GM12878 (cell line): ENCODE data around the gene RPL9. TPM values are rescaled to one million over a fixed set of nuclear protein-coding genes. Genes with fewer than 3 reads are reported as not detected.

Experiments
- ATAC-seq: fragments of 200-7000 bp; cut with Tn5 transposase; 3 replicates; pipeline ENCODE4 v1.9.1; 2020; ENCODE audit warnings: mild to moderate bottlenecking, moderate library complexity
- BruUV-seq: library from RNA; stranded (reverse); fragments of 400-500 nt; replicated peaks from 2 replicates; lab custom pipeline; 2021; lab: Mats Ljungman, UMichigan
- CTCF ChIA-PET: fragments of 300-600 bp; sonication (Branson Sonifier 250); formaldehyde crosslinking; extraction: SDS; loops from one replicate; lab custom pipeline; 2021; ENCODE audit warnings: inconsistent platforms; lab: Yijun Ruan, JAX
- POLR2A ChIA-PET: fragments of 350-600 bp; formaldehyde crosslinking; extraction: SDS; loops from one replicate; lab custom pipeline; 2021; ENCODE audit warnings: inconsistent platforms; lab: Charles Lee
- RAD21 ChIA-PET: fragments of 300-600 bp; sonication (Branson Sonifier 250); formaldehyde crosslinking; loops from one replicate; lab custom pipeline; 2023; ENCODE audit warnings: antibody characterized with exemption; ENCODE audit not compliant: unreplicated experiment; lab: Charles Lee
- SMC1A ChIA-PET: fragments of 300-600 bp; sonication (Branson Sonifier 250); formaldehyde crosslinking; loops from one replicate; lab custom pipeline; 2023; ENCODE audit not compliant: unreplicated experiment, uncharacterized antibody; lab: Charles Lee
- DNase-seq: peaks from one replicate; pipeline ENCODE4 v3.0.0-alpha.2; 2011; ENCODE audit warnings: low read depth, low spot score
- FAIRE-seq: peaks from 3 replicates; lab custom pipeline; 2011; peaks lifted over from hg19 to GRCh38; lab: Jason Lieb, UNC
- H2AFZ ChIP-seq: 2 replicates; pipeline ENCODE4 v1.6.0; 2011; ENCODE audit warnings: low read depth, low read length, control low read depth; ENCODE audit not compliant: control insufficient read depth
- H3K27ac ChIP-seq: 2 replicates; pipeline ENCODE4 v1.5.1; 2011; ENCODE audit warnings: control low read depth; ENCODE audit not compliant: control insufficient read depth, insufficient read depth
- H3K27me3 ChIP-seq, 2 experiments: replicated peaks in 1 of 2; 2 replicates each; pipeline versions ENCODE4 v1.6.0 to v1.6.1; 2011; ENCODE audit warnings: low read length in 1 of 2; ENCODE audit not compliant: control insufficient read depth in 2 of 2, insufficient read depth in 2 of 2
- H3K36me3 ChIP-seq, 2 experiments: 2 replicates each; pipeline ENCODE4 v1.5.1; 2011; ENCODE audit warnings: low read length in 1 of 2; ENCODE audit not compliant: control insufficient read depth in 2 of 2, insufficient read depth in 2 of 2
- H3K4me1 ChIP-seq: 2 replicates; pipeline ENCODE4 v1.6.1; 2011; ENCODE audit warnings: mild to moderate bottlenecking, low read length, moderate library complexity, mixed read lengths; ENCODE audit not compliant: control insufficient read depth, insufficient read depth
- H3K4me2 ChIP-seq: 2 replicates; pipeline ENCODE4 v1.6.0; 2011; ENCODE audit warnings: control low read depth; ENCODE audit not compliant: control insufficient read depth, insufficient read depth
- H3K4me3 ChIP-seq: fragments of 200-600 bp; sonication (generic); 2 replicates; pipeline ENCODE4 v1.5.1; 2016
- H3K79me2 ChIP-seq: 2 replicates; pipeline ENCODE4 v1.6.0; 2011; ENCODE audit warnings: low read length; ENCODE audit not compliant: control insufficient read depth, insufficient read depth
- H3K9ac ChIP-seq: 2 replicates; pipeline ENCODE4 v1.8.0; 2011; ENCODE audit warnings: low read length, control low read depth, mixed read lengths; ENCODE audit not compliant: control insufficient read depth, insufficient read depth
- H3K9me3 ChIP-seq: replicated peaks from 3 replicates; pipeline ENCODE4 v1.5.1; 2011; ENCODE audit warnings: mild to moderate bottlenecking, low read length; ENCODE audit not compliant: control insufficient read depth, insufficient read depth
- H4K20me1 ChIP-seq: 2 replicates; pipeline ENCODE4 v1.6.0; 2011; ENCODE audit not compliant: control insufficient read depth, insufficient read depth
- E2F4 ChIP-seq: IDR thresholded peaks from 2 replicates; pipeline ENCODE4 v1.6.1; 2012; ENCODE audit warnings: low read depth, low read length, improper control_type of control experiment
- KAT2A ChIP-seq: conservative IDR thresholded peaks from 2 replicates; pipeline ENCODE4 v1.6.1; 2011; ENCODE audit warnings: low read depth, low read length; ENCODE audit not compliant: control insufficient read depth
- NR2F1 ChIP-seq: fragments of 450-650 bp; conservative IDR thresholded peaks from 2 replicates; pipeline ENCODE4 v1.6.1; 2017; ENCODE audit warnings: mild to moderate bottlenecking
- PAX8 ChIP-seq: fragments of 450-650 bp; IDR thresholded peaks from 2 replicates; pipeline ENCODE4 v1.6.1; 2017; ENCODE audit warnings: mild to moderate bottlenecking, moderate library complexity
- TCF12 ChIP-seq: IDR thresholded peaks from 2 replicates; pipeline ENCODE4 v1.6.1; 2011; ENCODE audit warnings: low read depth, mild to moderate bottlenecking, low read length
- ZNF24 ChIP-seq: fragments of 450-650 bp; IDR thresholded peaks from 2 replicates; pipeline ENCODE4 v1.6.1; 2017; ENCODE audit warnings: antibody characterized with exemption, mild to moderate bottlenecking
- ZNF622 ChIP-seq: fragments of 450-650 bp; IDR thresholded peaks from 2 replicates; pipeline ENCODE4 v1.6.1; 2017; ENCODE audit warnings: mild to moderate bottlenecking, inconsistent platforms
- WGBS: methylation state at CpG from one replicate; pipeline ENCODE4 v1.1.6; 2016; ENCODE audit warnings: low lambda C conversion rate; ENCODE audit not compliant: insufficient replicate concordance, insufficient coverage; ENCODE audit errors: missing lambda C conversion rate; 5-methylcytosine and 5-hydroxymethylcytosine counted together
- in situ Hi-C: fragments of 300-500 bp; cut with MboI; formaldehyde crosslinking; loops from 9 replicates; pipeline ENCODE4 v1.14.3; 2018; ENCODE audit warnings: mixed read lengths
- intact Hi-C: fragments of 100-400 bp; cut with micrococcal nuclease; formaldehyde crosslinking; loops from one replicate; pipeline ENCODE4 v1.14.2; 2022; ENCODE audit not compliant: unreplicated experiment
- polyA plus RNA-seq, 11 experiments: library from polyadenylated mRNA; depleted of rRNA in 4 of 11; unstranded in 6 of 11; stranded (reverse) in 5 of 11; fragments of >200 nt; fragmentation: Nextera tagmentation in 4 of 11; fragmentation: Illumina TruSeq in 1 of 11; extraction: Ambion mirVana in 4 of 11; extraction: Trizol in 1 of 11; gene quantifications; 1 replicate in 1 of 11; 2 replicates in 10 of 11; pipeline versions ENCODE4 v1.2.1 to v1.2.3, GENCODE V29; 2011 to 2016; ENCODE audit warnings: inconsistent platforms in 2 of 11, missing spikeins in 2 of 11, low read depth in 1 of 11
- total RNA-seq, 4 experiments: library from RNA; depleted of rRNA in 3 of 4; stranded (reverse); fragments of >200 nt in 3 of 4; fragmentation: Illumina TruSeq in 1 of 4; extraction: Trizol in 1 of 4; gene quantifications; 2 replicates each; pipeline versions ENCODE4 v1.2.1 to v1.2.3, GENCODE V29; 2013 to 2021

RPL9 gene
- total and polyA plus RNA-seq, 10 of the 15 experiments (the other 5 are each of a cell fraction or from before 2014, with no cell fraction given), result 1,006 to 4,767 (median 2,910) TPM

GRCh38 chr4:39472396-39472795 lies 13.7 kb upstream of the RPL9 start:
- ChIA-PET POLR2A (no interaction called here), RAD21 (interaction anchor here (1.1 to 1.5 kb wide), 2 partner anchors 9 to 55 kb away, joined by 3 to 5 read pairs; partner anchors contain the start of gene UGDH), CTCF (interaction anchor here (0.8 kb wide), 1 partner anchor 256 kb away, joined by 4 read pairs; no protein-coding TSS in a partner anchor), SMC1A (interaction anchor here (0.6 to 1.3 kb wide), 6 partner anchors 9 to 187 kb away, joined by 3 to 5 read pairs (median 4); no protein-coding TSS in a partner anchor)
- Histone ChIP-seq H3K9me3 (no peaks in the 10 kb centered on the region), H3K9ac (no peak overlapping the region), H3K4me2 (no peak overlapping the region), H3K4me1 (peaks cover 7% of the 10 kb centered on the region), H3K27ac (no peak overlapping the region), H2AFZ (no peak overlapping the region), H4K20me1 (no peaks in the 10 kb centered on the region), H3K36me3 (peaks cover 0 to 12% of the 10 kb centered on the region in 2 experiments; a peak in 2 of 4 replicates), H3K79me2 (no peaks in the 10 kb centered on the region), H3K4me3 (no peak overlapping the region), H3K27me3 (no peaks in the 10 kb centered on the region)
- TF ChIP-seq KAT2A (no peak), TCF12 (no peak), ZNF24 (no peak), NR2F1 (no peak), PAX8 (no peak), E2F4 (no peak), ZNF622 (no peak)
- FAIRE-seq (no peak), DNase-seq (no peak), ATAC-seq (no peak)
- WGBS, result 96% methylated on average over 3 of the region's 3 CpGs
- BruUV-seq, result no TSS peak
- in situ Hi-C loops (no loop called here), intact Hi-C loops (no loop called here)
